GM12878 (cell line): ENCODE results near the gene ZNF610. TPM values are rescaled to one million over a fixed set of nuclear protein-coding genes. Genes with fewer than 3 reads are reported as not detected.

Experiments used
- ATAC-seq: fragments of 200-7000 bp; cut with Tn5 transposase; 3 replicates; pipeline ENCODE4 v1.9.1; 2020; ENCODE audit warnings: mild to moderate bottlenecking, moderate library complexity
- BruUV-seq: library from RNA; stranded (reverse); fragments of 400-500 nt; replicated peaks from 2 replicates; lab custom pipeline; 2021; lab: Mats Ljungman, UMichigan
- CTCF ChIA-PET: fragments of 300-600 bp; sonication (Branson Sonifier 250); formaldehyde crosslinking; extraction: SDS; loops from one replicate; lab custom pipeline; 2021; ENCODE audit warnings: inconsistent platforms; lab: Yijun Ruan, JAX
- POLR2A ChIA-PET: fragments of 350-600 bp; formaldehyde crosslinking; extraction: SDS; loops from one replicate; lab custom pipeline; 2021; ENCODE audit warnings: inconsistent platforms; lab: Charles Lee
- RAD21 ChIA-PET: fragments of 300-600 bp; sonication (Branson Sonifier 250); formaldehyde crosslinking; loops from one replicate; lab custom pipeline; 2023; ENCODE audit warnings: antibody characterized with exemption; ENCODE audit not compliant: unreplicated experiment; lab: Charles Lee
- SMC1A ChIA-PET: fragments of 300-600 bp; sonication (Branson Sonifier 250); formaldehyde crosslinking; loops from one replicate; lab custom pipeline; 2023; ENCODE audit not compliant: unreplicated experiment, uncharacterized antibody; lab: Charles Lee
- DNase-seq: peaks from one replicate; pipeline ENCODE4 v3.0.0-alpha.2; 2011; ENCODE audit warnings: low read depth, low spot score
- FAIRE-seq: peaks from 3 replicates; lab custom pipeline; 2011; peaks lifted over from hg19 to GRCh38; lab: Jason Lieb, UNC
- H2AFZ ChIP-seq: 2 replicates; pipeline ENCODE4 v1.6.0; 2011; ENCODE audit warnings: low read depth, low read length, control low read depth; ENCODE audit not compliant: control insufficient read depth
- H3K27ac ChIP-seq: 2 replicates; pipeline ENCODE4 v1.5.1; 2011; ENCODE audit warnings: control low read depth; ENCODE audit not compliant: control insufficient read depth, insufficient read depth
- H3K27me3 ChIP-seq, 2 experiments: replicated peaks in 1 of 2; 2 replicates each; pipeline versions ENCODE4 v1.6.0 to v1.6.1; 2011; ENCODE audit warnings: low read length in 1 of 2; ENCODE audit not compliant: control insufficient read depth in 2 of 2, insufficient read depth in 2 of 2
- H3K36me3 ChIP-seq, 2 experiments: 2 replicates each; pipeline ENCODE4 v1.5.1; 2011; ENCODE audit warnings: low read length in 1 of 2; ENCODE audit not compliant: control insufficient read depth in 2 of 2, insufficient read depth in 2 of 2
- H3K4me1 ChIP-seq: 2 replicates; pipeline ENCODE4 v1.6.1; 2011; ENCODE audit warnings: mild to moderate bottlenecking, low read length, moderate library complexity, mixed read lengths; ENCODE audit not compliant: control insufficient read depth, insufficient read depth
- H3K4me2 ChIP-seq: 2 replicates; pipeline ENCODE4 v1.6.0; 2011; ENCODE audit warnings: control low read depth; ENCODE audit not compliant: control insufficient read depth, insufficient read depth
- H3K4me3 ChIP-seq: fragments of 200-600 bp; sonication (generic); 2 replicates; pipeline ENCODE4 v1.5.1; 2016
- H3K79me2 ChIP-seq: 2 replicates; pipeline ENCODE4 v1.6.0; 2011; ENCODE audit warnings: low read length; ENCODE audit not compliant: control insufficient read depth, insufficient read depth
- H3K9ac ChIP-seq: 2 replicates; pipeline ENCODE4 v1.8.0; 2011; ENCODE audit warnings: low read length, control low read depth, mixed read lengths; ENCODE audit not compliant: control insufficient read depth, insufficient read depth
- H3K9me3 ChIP-seq: replicated peaks from 3 replicates; pipeline ENCODE4 v1.5.1; 2011; ENCODE audit warnings: mild to moderate bottlenecking, low read length; ENCODE audit not compliant: control insufficient read depth, insufficient read depth
- H4K20me1 ChIP-seq: 2 replicates; pipeline ENCODE4 v1.6.0; 2011; ENCODE audit not compliant: control insufficient read depth, insufficient read depth
- ATF2 ChIP-seq: IDR thresholded peaks from 2 replicates; pipeline ENCODE4 v1.6.1; 2012; ENCODE audit warnings: low read length, inconsistent platforms
- BACH1 ChIP-seq: fragments of 450-650 bp; IDR thresholded peaks from 2 replicates; pipeline ENCODE4 v1.6.1; 2017; ENCODE audit warnings: mild to moderate bottlenecking, borderline replicate concordance
- CHD2 ChIP-seq: IDR thresholded peaks from 2 replicates; pipeline ENCODE4 v1.6.1; 2011; ENCODE audit warnings: low read depth, low read length, improper control_type of control experiment, borderline replicate concordance
- IRF4 ChIP-seq: IDR thresholded peaks from 2 replicates; pipeline ENCODE4 v1.6.1; 2011; ENCODE audit warnings: low read depth, low read length
- MXI1 ChIP-seq: fragments of 150-350 bp; IDR thresholded peaks from 2 replicates; pipeline ENCODE4 v1.6.1; 2011; ENCODE audit warnings: low read depth, mild to moderate bottlenecking, inconsistent platforms, low read length, improper control_type of control experiment
- NFYA ChIP-seq: IDR thresholded peaks from 2 replicates; pipeline ENCODE4 v1.6.1; 2011; ENCODE audit warnings: low read depth, mild to moderate bottlenecking, low read length, improper control_type of control experiment, borderline replicate concordance
- SP1 ChIP-seq: IDR thresholded peaks from one replicate; pipeline ENCODE4 v1.6.1; 2011; ENCODE audit warnings: low read depth, low read length
- TARDBP ChIP-seq: IDR thresholded peaks from 2 replicates; pipeline ENCODE4 v1.6.1; 2016; ENCODE audit warnings: borderline replicate concordance
- YY1 ChIP-seq: IDR thresholded peaks from 2 replicates; pipeline ENCODE4 v1.6.1; 2011; ENCODE audit warnings: low read depth, mild to moderate bottlenecking, low read length
- ZBTB40 ChIP-seq: fragments of 450-650 bp; IDR thresholded peaks from 2 replicates; pipeline ENCODE4 v1.6.1; 2016; ENCODE audit warnings: mild to moderate bottlenecking, moderate library complexity, borderline replicate concordance
- ZNF384 ChIP-seq: IDR thresholded peaks from 2 replicates; pipeline ENCODE4 v1.6.1; 2012; ENCODE audit warnings: low read depth, mild to moderate bottlenecking, low read length, improper control_type of control experiment, borderline replicate concordance
- WGBS: methylation state at CpG from one replicate; pipeline ENCODE4 v1.1.6; 2016; ENCODE audit warnings: low lambda C conversion rate; ENCODE audit not compliant: insufficient replicate concordance, insufficient coverage; ENCODE audit errors: missing lambda C conversion rate; 5-methylcytosine and 5-hydroxymethylcytosine counted together
- in situ Hi-C: fragments of 300-500 bp; cut with MboI; formaldehyde crosslinking; loops from 9 replicates; pipeline ENCODE4 v1.14.3; 2018; ENCODE audit warnings: mixed read lengths
- intact Hi-C: fragments of 100-400 bp; cut with micrococcal nuclease; formaldehyde crosslinking; loops from one replicate; pipeline ENCODE4 v1.14.2; 2022; ENCODE audit not compliant: unreplicated experiment
- polyA plus RNA-seq, 11 experiments: library from polyadenylated mRNA; depleted of rRNA in 4 of 11; unstranded in 6 of 11; stranded (reverse) in 5 of 11; fragments of >200 nt; fragmentation: Nextera tagmentation in 4 of 11; fragmentation: Illumina TruSeq in 1 of 11; extraction: Ambion mirVana in 4 of 11; extraction: Trizol in 1 of 11; gene quantifications; 1 replicate in 1 of 11; 2 replicates in 10 of 11; pipeline versions ENCODE4 v1.2.1 to v1.2.3, GENCODE V29; 2011 to 2016; ENCODE audit warnings: inconsistent platforms in 2 of 11, missing spikeins in 2 of 11, low read depth in 1 of 11
- total RNA-seq, 4 experiments: library from RNA; depleted of rRNA in 3 of 4; stranded (reverse); fragments of >200 nt in 3 of 4; fragmentation: Illumina TruSeq in 1 of 4; extraction: Trizol in 1 of 4; gene quantifications; 2 replicates each; pipeline versions ENCODE4 v1.2.1 to v1.2.3, GENCODE V29; 2013 to 2021

Gene ZNF610
- total and polyA plus RNA-seq, 10 of the 15 experiments (the other 5 are each of a cell fraction or from before 2014, with no cell fraction given): 0.11 to 1.2 (median 0.53) TPM

GRCh38 chr19:52398081-52398441, 62.0 kb downstream of the ZNF610 start:
- DNase-seq (no peak), ATAC-seq (no peak; the same call in 1 of the 3 replicates), FAIRE-seq (no peak)
- CTCF ChIA-PET: no interaction called here
- Histone ChIP-seq H3K4me1 (no peaks in the 10 kb centered on the region), H3K9me3 (peaks cover 14% of the 10 kb centered on the region; the same call in 2 of the 3 replicates), H3K27me3 (no peaks in the 10 kb centered on the region), H3K4me3 (peak overlapping the region; percentile 69), H4K20me1 (no peaks in the 10 kb centered on the region), H2AFZ (peak overlapping the region; percentile 88), H3K27ac (peak overlapping the region; percentile 59), H3K36me3 (no peaks in the 10 kb centered on the region), H3K4me2 (peak overlapping the region; percentile 66), H3K9ac (peak overlapping the region; percentile 65), H3K79me2 (no peaks in the 10 kb centered on the region)
- intact Hi-C loops (no loop called here), in situ Hi-C loops (no loop called here)
- SMC1A ChIA-PET: interaction anchor here (0.6 kb wide), 1 partner anchor 305 kb away, joined by 3 read pairs; no protein-coding TSS in a partner anchor
- TF ChIP-seq ZBTB40: 0 out of 2 replicates have a peak, but pooled peaks have one; percentile 23
- no peak for TF ChIP-seq TARDBP
- 33% methylated on average over 14 of the region's 14 CpGs for WGBS
- RAD21 ChIA-PET: no interaction called here
- TSS peak; percentile 75 for BruUV-seq
- POLR2A ChIA-PET: no interaction called here

GRCh38 chr19:52410276-52410675, 74.2 kb downstream of the ZNF610 start:
- Histone ChIP-seq H2AFZ (no peak overlapping the region), H4K20me1 (no peaks in the 10 kb centered on the region), H3K36me3 (no peaks in the 10 kb centered on the region; a peak in 1 of 4 replicates), H3K4me2 (no peak overlapping the region), H3K27ac (no peak overlapping the region), H3K9me3 (no peaks in the 10 kb centered on the region; the same call in 2 of the 3 replicates), H3K9ac (no peak overlapping the region), H3K27me3 (no peaks in the 10 kb centered on the region), H3K79me2 (no peaks in the 10 kb centered on the region), H3K4me3 (no peak overlapping the region), H3K4me1 (no peaks in the 10 kb centered on the region)
- no peak for DNase-seq
- ChIA-PET POLR2A (no interaction called here), RAD21 (no interaction called here), SMC1A (no interaction called here), CTCF (no interaction called here)
- in situ Hi-C loops: no loop called here
- no peak for ATAC-seq
- FAIRE-seq: no peak
- no TSS peak for BruUV-seq
- intact Hi-C loops: no loop called here
- WGBS: 85% methylated on average over 6 of the region's 6 CpGs
- TF ChIP-seq CHD2: no peak
- no peak for TF ChIP-seq NFYA
- TF ChIP-seq ZNF384: no peak
- TF ChIP-seq YY1: no peak
- TF ChIP-seq MXI1: no peak
- TF ChIP-seq ATF2: no peak
- no peak for TF ChIP-seq BACH1
- TF ChIP-seq IRF4: no peak
- TF ChIP-seq SP1: no peak
